Activated CD4-positive, alpha-beta memory T cell treated with anti-CD3 and anti-CD28 coated beads, Interleukin-2, amount 10 ng/mL, durations not matched to agents 7 days and 5 days (primary cell): ENCODE measurements around the gene TTC9B. TPM values are rescaled to one million over a fixed set of nuclear protein-coding genes. Genes with fewer than 3 reads are reported as not detected.

Source experiments
- CTCF ChIA-PET: fragments of 350-600 bp; sonication (Branson Sonifier 250); formaldehyde crosslinking; loops from one replicate; lab custom pipeline; 2021; ENCODE audit warnings: antibody characterized with exemption, inconsistent platforms; lab: Charles Lee
- POLR2A ChIA-PET: fragments of 350-600 bp; sonication (Branson Sonifier 250); formaldehyde crosslinking; loops from one replicate; lab custom pipeline; 2021; ENCODE audit warnings: antibody characterized with exemption; lab: Charles Lee
- DNase-seq: peaks from one replicate; pipeline ENCODE4 v3.0.0-alpha.2; 2020
- H3K27ac Mint-ChIP-seq: one replicate; pipeline ENCODE4 v1.8.0; 2021; ENCODE audit warnings: mild to moderate bottlenecking, mixed read lengths
- H3K27me3 Mint-ChIP-seq: one replicate; pipeline ENCODE4 v1.8.0; 2021; ENCODE audit warnings: mixed read lengths
- H3K36me3 Mint-ChIP-seq: one replicate; pipeline ENCODE4 v1.8.0; 2021; ENCODE audit warnings: low read depth, mixed read lengths
- H3K4me1 Mint-ChIP-seq: one replicate; pipeline ENCODE4 v1.8.0; 2021; ENCODE audit warnings: mixed read lengths
- H3K4me3 Mint-ChIP-seq: one replicate; pipeline ENCODE4 v1.8.0; 2021; ENCODE audit warnings: mild to moderate bottlenecking, mixed read lengths
- H3K9me3 Mint-ChIP-seq: one replicate; pipeline ENCODE4 v1.8.0; 2021; ENCODE audit warnings: mixed read lengths
- total RNA-seq, 2 experiments: library from RNA; stranded (reverse); gene quantifications; one replicate each; pipeline ENCODE4 v1.2.3, GENCODE V29; 2021

TTC9B gene
- total RNA-seq, 2 experiments from 2014 or later: not detected

DNA sequence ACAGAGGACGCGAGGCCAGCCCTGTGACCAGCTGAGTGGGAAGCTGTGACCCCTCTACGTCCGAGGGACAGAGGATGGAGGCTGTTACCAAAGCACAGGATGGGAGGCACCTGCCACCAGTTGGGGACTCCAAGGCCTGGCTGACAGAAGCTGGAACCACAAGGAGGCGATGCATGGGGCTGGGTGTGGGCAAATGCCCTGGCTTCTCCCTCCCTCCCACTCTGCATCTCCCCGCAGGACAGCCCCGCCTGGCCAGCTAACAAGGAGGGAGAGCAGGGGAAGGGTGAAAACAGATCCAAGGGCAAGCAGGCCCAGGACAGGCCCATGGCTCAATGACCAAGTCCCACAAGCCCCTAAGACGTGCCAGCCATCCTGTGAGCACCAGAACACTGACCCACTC, 38.3 kb upstream of the TTC9B start:
- ChIA-PET CTCF (no interaction called here), POLR2A (no interaction called here)
- Mint-ChIP-seq H3K27ac (no peak overlapping the region), H3K9me3 (no peaks in the 10 kb centered on the region), H3K4me1 (no peaks in the 10 kb centered on the region), H3K27me3 (no peaks in the 10 kb centered on the region), H3K4me3 (no peak overlapping the region), H3K36me3 (peaks cover 35% of the 10 kb centered on the region)
- no peak for DNase-seq

DNA sequence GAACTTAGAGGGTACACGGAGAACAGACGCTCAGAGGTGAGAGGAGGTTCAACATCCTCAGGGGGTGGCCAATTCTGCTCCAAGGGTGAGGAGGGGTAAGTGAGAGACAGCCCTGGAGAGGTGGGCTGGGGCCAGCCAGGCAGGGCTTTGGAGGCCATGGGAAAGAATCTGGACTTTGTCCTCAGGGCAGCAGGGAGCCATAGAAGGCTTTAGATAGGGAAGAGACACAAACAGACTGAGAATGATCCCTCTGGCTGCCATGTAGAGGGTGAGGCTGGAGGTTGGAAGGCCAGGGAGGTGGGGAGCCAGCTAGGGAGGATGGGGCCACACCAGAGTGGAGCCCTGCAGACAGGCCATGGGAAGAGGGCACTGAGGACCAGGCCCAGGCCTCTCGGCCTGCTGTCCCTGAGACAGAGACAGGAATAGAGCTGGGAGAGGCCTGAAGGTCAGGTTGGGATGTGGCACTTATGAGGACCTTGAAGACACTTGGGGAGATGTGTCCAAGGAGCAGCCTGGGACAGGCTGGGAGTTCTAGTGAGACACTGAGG, 37.5 kb upstream of the TTC9B start:
- POLR2A ChIA-PET: no interaction called here
- Mint-ChIP-seq H3K27me3 (no peaks in the 10 kb centered on the region), H3K27ac (no peak overlapping the region), H3K4me3 (no peak overlapping the region), H3K4me1 (no peaks in the 10 kb centered on the region), H3K36me3 (peaks cover 36% of the 10 kb centered on the region), H3K9me3 (no peaks in the 10 kb centered on the region)
- CTCF ChIA-PET: no interaction called here
- DNase-seq: no peak

DNA sequence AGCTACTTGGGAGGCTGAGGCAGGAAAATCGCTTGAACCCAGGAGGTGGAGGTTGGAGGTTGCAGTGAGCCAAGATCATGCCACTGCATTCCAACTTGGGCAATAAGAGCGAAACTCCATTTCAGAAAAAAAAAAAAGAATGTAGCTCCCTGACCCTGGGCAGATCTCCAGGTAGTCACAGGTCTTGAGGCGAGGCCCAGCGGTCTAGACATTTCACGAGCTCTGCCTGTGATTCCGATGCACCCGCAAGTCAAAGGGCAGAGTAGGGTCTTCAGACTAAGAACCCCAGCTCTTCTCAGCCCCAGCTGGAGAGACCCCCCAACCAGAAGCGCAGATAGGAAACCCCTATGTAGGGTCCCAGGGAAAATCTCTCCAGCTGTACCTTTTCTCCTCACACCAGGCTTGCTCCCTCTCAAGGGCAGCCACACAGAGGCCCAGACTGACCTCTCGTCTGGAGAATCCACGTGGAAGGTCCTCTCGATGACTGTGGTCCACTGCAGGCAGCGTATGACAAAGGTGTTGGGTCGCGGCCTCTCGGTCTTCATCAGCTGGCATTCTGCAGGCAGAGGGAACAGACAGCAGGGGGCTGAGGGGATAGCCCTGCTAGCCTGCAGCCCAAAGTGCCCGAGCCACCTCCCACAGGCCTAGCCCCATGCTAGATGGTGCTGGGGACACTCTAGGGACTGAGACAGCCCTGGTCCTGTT, 36.7 kb upstream of the TTC9B start:
- Mint-ChIP-seq H3K4me3 (no peak overlapping the region), H3K4me1 (no peaks in the 10 kb centered on the region), H3K27me3 (no peaks in the 10 kb centered on the region), H3K36me3 (peaks cover 38% of the 10 kb centered on the region), H3K9me3 (no peaks in the 10 kb centered on the region), H3K27ac (no peak overlapping the region)
- CTCF ChIA-PET: no interaction called here
- no peak for DNase-seq
- POLR2A ChIA-PET: no interaction called here

- Mint-ChIP-seq H3K27ac (no peak overlapping the region), H3K4me3 (no peak overlapping the region), H3K9me3 (no peaks in the 10 kb centered on the region), H3K4me1 (no peaks in the 10 kb centered on the region), H3K36me3 (peaks cover 39% of the 10 kb centered on the region), H3K27me3 (no peaks in the 10 kb centered on the region)
- POLR2A ChIA-PET: no interaction called here
- CTCF ChIA-PET: no interaction called here
- DNase-seq: no peak
Measured at GRCh38 chr19:40253611-40254092, 35.5 kb upstream of the TTC9B start.

DNA sequence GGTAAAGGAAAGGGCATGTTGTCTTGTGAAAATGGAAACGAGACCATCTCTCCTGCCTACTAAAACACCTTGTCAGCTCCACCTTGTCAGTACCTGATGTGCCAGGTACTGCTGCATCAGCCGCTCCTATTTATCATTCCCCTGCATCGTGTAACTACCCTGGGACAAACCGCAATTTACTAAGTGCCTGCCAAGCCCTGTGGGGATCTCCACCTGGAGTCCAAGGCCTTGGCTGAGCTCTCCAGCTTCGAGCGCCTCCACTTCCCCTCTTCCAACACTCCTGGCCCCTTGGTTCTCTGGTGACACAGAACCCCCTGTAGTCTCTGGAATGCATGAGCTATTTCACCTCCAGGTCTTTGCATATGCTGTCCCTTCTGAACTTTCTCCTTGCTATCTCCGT, 34.2 kb upstream of the TTC9B start:
- Mint-ChIP-seq H3K27me3 (no peaks in the 10 kb centered on the region), H3K4me1 (no peaks in the 10 kb centered on the region), H3K9me3 (no peaks in the 10 kb centered on the region), H3K36me3 (peaks cover 37% of the 10 kb centered on the region), H3K4me3 (no peak overlapping the region), H3K27ac (no peak overlapping the region)
- CTCF ChIA-PET: no interaction called here
- POLR2A ChIA-PET: no interaction called here
- no peak for DNase-seq

DNA sequence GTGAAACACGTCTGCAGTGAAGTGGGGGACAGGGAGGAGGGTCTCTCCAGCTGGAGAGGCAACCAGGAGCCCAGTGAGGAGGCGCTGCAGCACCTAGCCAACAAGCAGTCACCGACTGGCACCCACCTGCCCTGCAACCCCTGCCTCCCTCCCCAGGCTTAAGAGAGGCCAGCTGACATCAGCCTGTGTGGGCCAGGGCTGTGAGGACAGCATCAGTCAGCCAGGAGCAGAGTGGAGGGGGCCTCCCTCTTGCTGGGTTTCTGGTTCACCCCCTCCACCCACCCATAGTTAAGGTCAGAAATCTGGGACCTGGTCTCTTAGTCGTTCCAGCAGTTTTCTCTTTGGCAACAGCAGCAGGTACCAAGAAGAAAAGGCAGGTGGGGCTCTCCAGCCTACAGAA, 33.8 kb upstream of the TTC9B start:
- no peaks in the 10 kb centered on the region for H3K9me3 Mint-ChIP-seq
- no peaks in the 10 kb centered on the region for H3K27me3 Mint-ChIP-seq
- ChIA-PET POLR2A (no interaction called here), CTCF (no interaction called here)
- peaks cover 36% of the 10 kb centered on the region for H3K36me3 Mint-ChIP-seq
- no peak overlapping the region for H3K4me3 Mint-ChIP-seq
- no peak overlapping the region for H3K27ac Mint-ChIP-seq
- DNase-seq: no peak
- H3K4me1 Mint-ChIP-seq: no peaks in the 10 kb centered on the region

- no peaks in the 10 kb centered on the region for H3K9me3 Mint-ChIP-seq
- no peaks in the 10 kb centered on the region for H3K27me3 Mint-ChIP-seq
- no peak for DNase-seq
- no peak overlapping the region for H3K4me3 Mint-ChIP-seq
- peaks cover 32% of the 10 kb centered on the region for H3K36me3 Mint-ChIP-seq
- no peak overlapping the region for H3K27ac Mint-ChIP-seq
- ChIA-PET POLR2A (no interaction called here), CTCF (no interaction called here)
- H3K4me1 Mint-ChIP-seq: no peaks in the 10 kb centered on the region
Measured at GRCh38 chr19:40251244-40251643, 33.1 kb upstream of the TTC9B start.

DNA sequence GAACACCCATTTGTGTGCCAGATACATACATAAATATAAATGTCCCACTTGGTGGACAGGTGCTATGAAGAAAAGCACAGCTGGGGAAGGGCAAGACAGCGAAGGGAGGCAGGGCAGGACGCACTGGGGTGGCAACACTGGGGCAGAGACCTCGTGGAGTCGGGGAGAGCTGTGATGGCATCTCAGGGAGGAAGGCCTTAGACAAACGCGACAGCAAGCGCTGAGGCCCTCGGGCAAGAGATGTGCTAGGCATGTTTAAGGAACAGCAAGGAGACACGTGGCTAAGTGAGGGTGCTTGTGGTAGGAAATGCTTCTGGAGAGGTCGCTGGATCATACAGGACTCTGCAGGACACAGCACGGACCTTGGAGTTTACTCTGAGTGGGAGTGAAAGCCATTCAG, 31.6 kb upstream of the TTC9B start:
- Mint-ChIP-seq H3K27ac (no peak overlapping the region), H3K9me3 (no peaks in the 10 kb centered on the region), H3K27me3 (no peaks in the 10 kb centered on the region), H3K36me3 (peaks cover 17% of the 10 kb centered on the region), H3K4me3 (no peak overlapping the region), H3K4me1 (no peaks in the 10 kb centered on the region)
- ChIA-PET POLR2A (no interaction called here), CTCF (no interaction called here)
- no peak for DNase-seq

- DNase-seq: no peak
- Mint-ChIP-seq H3K4me3 (no peak overlapping the region), H3K9me3 (no peaks in the 10 kb centered on the region), H3K27me3 (no peaks in the 10 kb centered on the region), H3K36me3 (peaks cover 16% of the 10 kb centered on the region), H3K4me1 (no peaks in the 10 kb centered on the region), H3K27ac (no peak overlapping the region)
- POLR2A ChIA-PET: no interaction called here
- CTCF ChIA-PET: no interaction called here
Measured at GRCh38 chr19:40249201-40249600, 31.0 kb upstream of the TTC9B start.

GRCh38 chr19:40247735-40248262, 29.6 kb upstream of the TTC9B start:
- Mint-ChIP-seq H3K4me3 (no peak overlapping the region), H3K9me3 (no peaks in the 10 kb centered on the region), H3K4me1 (no peaks in the 10 kb centered on the region), H3K36me3 (peaks cover 10% of the 10 kb centered on the region), H3K27ac (no peak overlapping the region), H3K27me3 (no peaks in the 10 kb centered on the region)
- ChIA-PET CTCF (no interaction called here), POLR2A (no interaction called here)
- DNase-seq: no peak

DNA sequence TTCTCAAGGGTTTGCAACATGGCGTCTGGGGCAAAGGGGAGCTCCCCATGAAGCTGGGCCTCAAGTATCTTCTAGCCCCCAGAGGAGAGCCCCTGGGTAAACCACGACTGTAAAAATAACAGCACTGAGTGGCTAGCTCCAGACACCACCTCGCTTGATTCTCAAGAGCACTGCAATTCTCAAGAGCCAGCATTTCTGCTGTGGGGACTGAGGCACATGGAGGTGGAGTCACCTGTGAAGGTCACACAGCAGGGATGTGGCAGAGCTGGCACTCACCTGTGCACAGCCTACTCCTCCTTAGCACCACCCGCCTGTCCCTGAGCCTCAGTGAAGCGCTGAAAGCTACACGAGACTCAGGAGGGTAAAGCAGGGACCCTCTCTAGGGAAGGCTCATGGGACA, 29.0 kb upstream of the TTC9B start:
- ChIA-PET POLR2A (no interaction called here), CTCF (no interaction called here)
- DNase-seq: no peak
- Mint-ChIP-seq H3K4me1 (no peaks in the 10 kb centered on the region), H3K36me3 (peaks cover 12% of the 10 kb centered on the region), H3K4me3 (no peak overlapping the region), H3K27ac (no peak overlapping the region), H3K9me3 (no peaks in the 10 kb centered on the region), H3K27me3 (no peaks in the 10 kb centered on the region)

- Mint-ChIP-seq H3K4me3 (no peak overlapping the region), H3K27ac (no peak overlapping the region), H3K9me3 (no peaks in the 10 kb centered on the region), H3K4me1 (no peaks in the 10 kb centered on the region), H3K36me3 (peaks cover 9% of the 10 kb centered on the region), H3K27me3 (no peaks in the 10 kb centered on the region)
- no peak for DNase-seq
- CTCF ChIA-PET: no interaction called here
- POLR2A ChIA-PET: no interaction called here
Measured at GRCh38 chr19:40246292-40247073, 28.3 kb upstream of the TTC9B start.

DNA sequence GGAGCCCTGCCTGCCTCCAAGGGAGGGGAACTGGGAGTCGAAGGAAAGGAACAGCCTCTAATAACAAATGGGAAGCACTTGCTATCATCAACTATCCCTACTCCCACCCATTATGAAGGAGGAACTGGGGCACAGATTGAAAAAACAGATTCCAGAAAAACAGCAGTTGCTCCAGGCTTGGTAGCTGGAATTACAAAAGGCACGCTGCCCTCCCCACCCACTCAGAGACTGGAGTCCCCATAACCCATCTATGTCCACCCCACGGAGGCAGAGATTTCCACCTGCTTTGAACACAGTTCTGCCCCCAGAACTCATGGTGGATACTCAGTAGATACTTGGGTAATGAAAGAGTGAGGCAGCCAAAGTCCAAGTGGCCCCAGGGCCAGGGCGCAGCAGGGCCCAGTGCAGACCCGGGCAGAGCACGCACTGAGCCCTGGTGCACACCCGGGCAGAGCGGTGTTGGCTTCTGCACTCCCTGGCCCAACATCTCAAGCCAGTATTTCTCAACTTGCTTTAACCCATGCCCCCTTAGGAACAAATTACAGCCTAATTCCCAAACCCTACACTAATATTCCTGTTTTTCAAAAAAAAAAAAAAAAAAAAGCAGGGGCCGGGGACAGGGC, 27.4 kb upstream of the TTC9B start:
- Mint-ChIP-seq H3K9me3 (no peaks in the 10 kb centered on the region), H3K27me3 (no peaks in the 10 kb centered on the region), H3K4me3 (no peak overlapping the region), H3K4me1 (no peaks in the 10 kb centered on the region), H3K27ac (no peak overlapping the region), H3K36me3 (peaks cover 10% of the 10 kb centered on the region)
- no peak for DNase-seq
- ChIA-PET POLR2A (no interaction called here), CTCF (no interaction called here)
